Activated CD4-positive, alpha-beta T cell treated with anti-CD3 and anti-CD28 coated beads, Interleukin-2, amount 10 ng/mL, durations not matched to agents 24 days and 14 days (primary cell): ENCODE results near the gene STT3B. TPM values are rescaled to one million over a fixed set of nuclear protein-coding genes. Genes with fewer than 3 reads are reported as not detected.
A peak's percentile ranks its signal among the peaks of the same experiment; 100 is the strongest.

ENCODE experiments used
- DNase-seq: peaks from one replicate; pipeline ENCODE4 v3.0.0; 2022
- H3K27ac Mint-ChIP-seq: one replicate; pipeline ENCODE4 v1.8.0; 2022; ENCODE audit warnings: mild to moderate bottlenecking, mixed read lengths
- H3K27me3 Mint-ChIP-seq: one replicate; pipeline ENCODE4 v1.8.0; 2022; ENCODE audit warnings: mixed read lengths
- H3K36me3 Mint-ChIP-seq: one replicate; pipeline ENCODE4 v1.8.0; 2022; ENCODE audit warnings: low read depth, mild to moderate bottlenecking, mixed read lengths
- H3K4me1 Mint-ChIP-seq: one replicate; pipeline ENCODE4 v1.8.0; 2021; ENCODE audit warnings: mixed read lengths
- H3K4me3 Mint-ChIP-seq: one replicate; pipeline ENCODE4 v1.8.0; 2022; ENCODE audit warnings: mild to moderate bottlenecking, moderate library complexity, mixed read lengths
- H3K9me3 Mint-ChIP-seq: one replicate; pipeline ENCODE4 v1.8.0; 2021; ENCODE audit warnings: mixed read lengths
- intact Hi-C: fragments of 100-400 bp; cut with micrococcal nuclease; formaldehyde crosslinking; loops from one replicate; pipeline ENCODE4 v1.15.1; 2023
- total RNA-seq: library from RNA; stranded (reverse); gene quantifications from 2 replicates; pipeline ENCODE4 v1.2.3, GENCODE V29; 2022

The STT3B gene
- total RNA-seq, 1 donor from 2014 or later: 120 TPM

DNA sequence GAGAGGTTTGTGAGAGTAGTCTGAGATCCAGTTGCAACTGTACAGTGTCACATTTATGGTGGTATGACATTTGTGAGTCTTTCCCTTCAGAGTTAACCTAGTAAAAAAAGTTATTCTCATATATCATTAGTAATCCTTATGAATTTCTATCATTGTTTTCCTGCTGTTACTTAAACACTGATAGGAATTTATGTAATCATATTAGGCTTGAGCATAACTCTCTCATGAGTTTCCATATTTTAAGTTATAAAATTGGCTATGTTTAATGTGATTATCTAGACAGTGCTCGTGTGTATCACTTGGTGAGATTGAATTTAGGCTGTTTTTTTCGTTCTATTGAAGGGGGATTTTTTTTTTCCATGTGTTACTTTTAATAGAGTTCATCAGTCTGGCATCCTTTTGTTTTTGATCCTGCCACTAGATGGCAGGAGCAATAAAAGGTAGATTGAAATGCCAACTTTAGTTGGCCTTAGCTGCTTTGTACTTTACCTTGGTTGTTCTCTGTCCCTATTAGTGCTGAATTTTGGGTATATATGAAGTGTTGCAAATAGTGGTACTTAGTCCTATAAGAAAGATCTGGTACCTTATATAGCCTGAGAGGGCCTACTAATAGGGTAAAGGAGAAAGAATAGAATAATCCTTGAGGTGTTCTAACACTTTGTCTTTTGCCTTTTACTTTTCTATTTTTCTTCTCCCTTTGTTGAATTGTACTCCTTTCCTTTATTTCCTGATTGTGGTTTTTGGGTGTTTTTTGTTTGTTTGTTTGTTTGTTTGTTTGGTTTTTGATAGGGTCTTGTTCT, 17.9 kb downstream of the STT3B start:
- intact Hi-C loops: loop anchor here (2.0 to 5.0 kb wide), 2 partner anchors 147 to 218 kb away; no protein-coding TSS in a partner anchor
- Mint-ChIP-seq H3K27me3 (no peaks in the 10 kb centered on the region), H3K36me3 (peaks cover 20% of the 10 kb centered on the region), H3K9me3 (peaks cover 3% of the 10 kb centered on the region), H3K4me3 (no peak overlapping the region), H3K27ac (peak overlapping the region; percentile 10), H3K4me1 (peaks cover 61% of the 10 kb centered on the region)
- DNase-seq: peak; percentile 73

DNA sequence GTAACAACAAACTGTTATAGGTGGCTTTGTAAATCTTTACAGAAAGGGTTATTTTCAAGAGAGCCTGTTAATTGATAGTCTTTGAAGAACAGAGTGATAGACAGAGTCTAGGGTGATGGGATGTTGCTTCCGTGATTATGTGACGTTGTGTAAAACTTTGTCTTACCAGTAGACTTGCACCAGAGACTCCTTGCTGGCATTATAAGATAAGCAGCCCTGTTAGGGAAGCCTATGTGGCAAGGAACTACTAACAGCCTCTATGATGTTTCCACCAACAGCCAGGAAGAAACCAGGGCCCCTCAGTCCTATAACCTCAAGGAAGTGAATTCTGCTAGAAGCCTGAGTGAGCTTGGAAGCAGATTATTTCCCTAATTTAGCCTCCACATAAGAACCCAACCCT, 18.9 kb downstream of the STT3B start:
- Mint-ChIP-seq H3K27ac (no peak overlapping the region), H3K27me3 (no peaks in the 10 kb centered on the region), H3K9me3 (peaks cover 4% of the 10 kb centered on the region), H3K36me3 (peaks cover 28% of the 10 kb centered on the region), H3K4me3 (no peak overlapping the region), H3K4me1 (peaks cover 58% of the 10 kb centered on the region)
- DNase-seq: no peak
- intact Hi-C loops: loop anchor here (2.0 to 5.0 kb wide), 2 partner anchors 146 to 217 kb away; no protein-coding TSS in a partner anchor

DNA sequence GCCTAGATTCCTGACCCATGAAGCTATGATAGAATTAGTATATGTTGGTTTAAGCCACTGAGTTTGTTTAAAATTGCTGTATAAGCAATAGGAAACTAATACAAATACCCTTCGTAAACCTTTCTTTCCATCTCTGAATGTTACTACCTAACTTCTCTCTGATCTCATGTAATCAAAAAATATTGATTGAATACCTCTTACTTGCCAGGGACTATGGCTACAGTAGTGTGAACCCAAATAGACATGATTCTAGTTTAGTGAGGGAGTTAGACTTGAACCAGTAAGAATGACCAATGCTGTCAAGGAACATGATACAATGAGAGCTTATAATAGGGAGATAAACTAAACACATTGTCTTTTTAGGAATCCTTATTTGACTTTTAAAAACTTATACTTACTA, 19.4 kb downstream of the STT3B start:
- no peak for DNase-seq
- peaks cover 7% of the 10 kb centered on the region for H3K9me3 Mint-ChIP-seq
- H3K27me3 Mint-ChIP-seq: no peaks in the 10 kb centered on the region
- intact Hi-C loops: loop anchor here (5.0 kb wide), 1 partner anchor 145 kb away; no protein-coding TSS in a partner anchor
- H3K4me3 Mint-ChIP-seq: no peak overlapping the region
- H3K4me1 Mint-ChIP-seq: peaks cover 57% of the 10 kb centered on the region
- no peak overlapping the region for H3K27ac Mint-ChIP-seq
- peaks cover 30% of the 10 kb centered on the region for H3K36me3 Mint-ChIP-seq

DNA sequence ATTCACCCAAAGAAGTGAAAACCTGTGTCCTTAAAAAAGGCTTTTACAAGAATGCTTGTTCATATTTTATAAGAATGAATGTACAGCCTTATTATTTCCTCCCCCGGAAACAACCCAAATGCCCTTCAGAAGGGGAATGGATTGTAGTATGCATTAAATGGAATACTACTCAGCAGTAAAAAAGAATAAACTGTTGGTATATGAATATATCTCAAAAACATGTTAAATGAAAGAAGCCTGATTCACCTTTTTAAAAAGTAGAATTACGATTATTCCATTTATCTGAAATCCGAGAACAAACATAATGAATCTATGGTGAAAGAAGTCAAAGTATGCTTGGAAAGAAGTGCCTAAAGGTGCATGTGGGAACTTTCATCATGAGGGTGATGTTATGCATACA, 20.5 kb downstream of the STT3B start:
- intact Hi-C loops: loop anchor here (5.0 kb wide), 1 partner anchor 144 kb away; no protein-coding TSS in a partner anchor
- peaks cover 36% of the 10 kb centered on the region for H3K36me3 Mint-ChIP-seq
- H3K4me3 Mint-ChIP-seq: no peak overlapping the region
- peaks cover 10% of the 10 kb centered on the region for H3K9me3 Mint-ChIP-seq
- DNase-seq: no peak
- no peaks in the 10 kb centered on the region for H3K27me3 Mint-ChIP-seq
- H3K4me1 Mint-ChIP-seq: peaks cover 48% of the 10 kb centered on the region
- no peak overlapping the region for H3K27ac Mint-ChIP-seq

DNA sequence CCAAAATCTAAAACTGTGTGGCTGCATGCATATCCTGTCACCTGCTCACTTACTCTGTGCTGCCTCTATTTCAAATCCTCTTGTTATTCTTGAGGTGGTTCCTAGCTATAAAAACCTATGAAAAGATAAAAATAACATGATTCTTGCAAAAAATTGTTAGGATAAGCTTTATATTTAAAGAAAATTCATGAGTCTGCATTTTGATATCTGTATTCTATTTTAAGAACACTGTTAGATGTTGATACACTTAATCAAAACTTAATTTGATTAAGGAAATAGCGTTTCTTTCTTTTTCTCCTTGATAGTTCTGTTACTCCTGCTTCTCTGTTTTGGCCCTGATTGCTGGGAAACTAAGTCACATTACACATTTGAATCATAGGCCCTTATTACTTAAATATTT, 22.5 kb downstream of the STT3B start:
- Mint-ChIP-seq H3K4me1 (peaks cover 61% of the 10 kb centered on the region), H3K36me3 (peaks cover 48% of the 10 kb centered on the region), H3K9me3 (peaks cover 13% of the 10 kb centered on the region), H3K27ac (no peak overlapping the region), H3K27me3 (no peaks in the 10 kb centered on the region), H3K4me3 (no peak overlapping the region)
- DNase-seq: no peak
- intact Hi-C loops: no loop called here

DNA sequence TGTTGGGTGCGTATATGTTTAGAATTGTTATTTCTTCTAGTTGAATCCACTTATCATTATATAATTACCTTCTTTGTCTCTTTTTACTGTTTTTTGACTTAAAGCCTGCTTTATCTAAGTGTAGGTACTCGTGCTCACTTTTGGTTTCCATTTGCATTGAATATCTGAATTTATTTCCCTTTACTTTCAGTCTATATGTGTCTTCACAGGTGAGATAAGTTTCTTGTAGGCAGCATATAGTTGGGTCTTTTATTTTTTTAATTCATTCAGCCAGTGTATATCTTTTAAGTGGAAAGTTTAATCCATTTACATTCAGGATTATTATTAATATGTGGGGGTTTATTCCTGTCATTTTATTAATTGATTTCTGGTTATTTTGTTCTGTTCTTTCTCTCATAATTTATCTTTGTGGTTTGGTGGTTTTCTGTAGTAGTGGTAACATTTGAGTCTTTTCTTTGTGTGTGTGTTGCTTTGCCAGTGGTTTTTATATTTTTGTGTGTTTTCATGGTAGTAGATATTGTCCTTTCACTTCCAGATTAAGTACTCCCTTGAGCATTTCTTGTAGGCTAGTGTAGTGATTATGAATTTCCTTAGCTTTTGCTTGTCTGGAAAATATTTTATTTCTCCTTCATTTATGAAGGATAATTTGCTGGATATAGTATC, 27.3 kb downstream of the STT3B start:
- intact Hi-C loops: no loop called here
- peak overlapping the region; percentile 14 for H3K4me3 Mint-ChIP-seq
- peaks cover 43% of the 10 kb centered on the region for H3K36me3 Mint-ChIP-seq

DNA sequence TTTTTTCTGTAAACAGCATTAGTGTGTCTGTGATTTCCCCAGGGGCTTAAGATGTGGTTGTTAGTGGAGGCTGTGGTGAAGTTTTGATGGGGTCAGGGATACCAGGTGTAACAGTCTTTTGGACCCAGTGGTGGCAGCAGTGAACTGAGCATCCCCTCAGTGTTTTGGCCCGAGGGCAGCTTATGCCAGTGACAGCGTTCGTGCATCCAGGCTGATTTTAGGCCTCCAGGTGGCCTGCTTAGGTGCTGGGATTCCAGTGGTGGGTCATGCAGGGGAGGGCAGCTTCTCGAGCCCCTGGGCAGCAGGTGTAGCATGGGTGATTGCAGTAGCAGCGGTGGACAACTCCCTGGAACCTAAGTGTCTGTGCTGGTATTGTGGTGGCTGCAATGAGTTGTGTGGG, 29.2 kb downstream of the STT3B start:
- Mint-ChIP-seq H3K27me3 (no peaks in the 10 kb centered on the region), H3K36me3 (peaks cover 36% of the 10 kb centered on the region), H3K4me1 (peaks cover 60% of the 10 kb centered on the region), H3K9me3 (peaks cover 11% of the 10 kb centered on the region), H3K27ac (peak overlapping the region; percentile 59), H3K4me3 (peak overlapping the region; percentile 38)
- no peak for DNase-seq
- intact Hi-C loops: no loop called here

More for the DNA sequence above, 27.3 kb downstream of the STT3B start:
- Mint-ChIP-seq H3K27me3 (no peaks in the 10 kb centered on the region), H3K4me1 (peaks cover 57% of the 10 kb centered on the region), H3K9me3 (peaks cover 14% of the 10 kb centered on the region), H3K27ac (peak overlapping the region; percentile 69)
- DNase-seq: no peak

DNA sequence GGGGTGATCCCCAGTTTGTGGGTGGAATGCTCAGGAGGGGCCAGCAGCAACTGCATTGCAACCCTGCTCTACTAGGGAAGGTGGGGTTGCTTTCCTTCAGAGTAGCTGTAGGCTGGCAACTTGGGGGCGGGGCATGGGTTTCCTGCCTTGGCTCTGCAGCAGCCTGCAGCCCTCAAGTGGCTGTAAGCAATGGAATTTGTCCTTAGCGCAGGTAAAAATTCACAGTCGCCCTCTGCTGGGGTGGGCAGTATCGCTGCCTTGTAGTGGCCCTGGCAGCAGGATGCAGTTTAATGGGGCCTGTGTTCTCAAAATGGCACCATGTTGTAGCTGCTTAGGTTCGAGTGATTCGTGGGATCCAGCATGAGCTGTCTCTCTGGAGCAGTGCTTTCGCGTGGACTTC, 29.8 kb downstream of the STT3B start:
- intact Hi-C loops: no loop called here
- H3K27ac Mint-ChIP-seq: no peak overlapping the region
- peaks cover 11% of the 10 kb centered on the region for H3K9me3 Mint-ChIP-seq
- H3K36me3 Mint-ChIP-seq: peaks cover 32% of the 10 kb centered on the region
- peak overlapping the region; percentile 4 for H3K4me3 Mint-ChIP-seq
- DNase-seq: peak; percentile 71
- H3K27me3 Mint-ChIP-seq: no peaks in the 10 kb centered on the region
- H3K4me1 Mint-ChIP-seq: peaks cover 64% of the 10 kb centered on the region

DNA sequence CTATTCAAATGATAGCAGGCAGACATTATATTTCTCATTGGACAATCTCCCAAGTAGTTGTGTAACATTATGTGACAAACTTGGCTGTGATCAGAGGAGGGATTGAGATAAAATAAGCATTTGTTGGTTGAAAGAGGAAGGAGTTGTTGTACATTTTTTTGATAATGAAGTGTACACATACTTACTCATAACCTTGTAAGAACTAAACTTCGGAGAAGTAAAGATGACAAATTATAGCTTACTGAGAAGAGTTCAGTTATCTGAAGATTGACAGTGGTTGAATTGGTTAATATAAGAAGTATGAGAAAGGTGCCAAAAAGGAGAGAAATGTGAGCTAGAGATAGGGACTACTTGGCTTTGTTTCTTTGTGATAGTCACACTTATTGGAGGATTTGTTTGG, 32.6 kb downstream of the STT3B start:
- Mint-ChIP-seq H3K27ac (no peak overlapping the region), H3K4me1 (peaks cover 59% of the 10 kb centered on the region), H3K36me3 (peaks cover 21% of the 10 kb centered on the region), H3K9me3 (peaks cover 4% of the 10 kb centered on the region), H3K27me3 (no peaks in the 10 kb centered on the region), H3K4me3 (no peak overlapping the region)
- intact Hi-C loops: no loop called here
- no peak for DNase-seq

DNA sequence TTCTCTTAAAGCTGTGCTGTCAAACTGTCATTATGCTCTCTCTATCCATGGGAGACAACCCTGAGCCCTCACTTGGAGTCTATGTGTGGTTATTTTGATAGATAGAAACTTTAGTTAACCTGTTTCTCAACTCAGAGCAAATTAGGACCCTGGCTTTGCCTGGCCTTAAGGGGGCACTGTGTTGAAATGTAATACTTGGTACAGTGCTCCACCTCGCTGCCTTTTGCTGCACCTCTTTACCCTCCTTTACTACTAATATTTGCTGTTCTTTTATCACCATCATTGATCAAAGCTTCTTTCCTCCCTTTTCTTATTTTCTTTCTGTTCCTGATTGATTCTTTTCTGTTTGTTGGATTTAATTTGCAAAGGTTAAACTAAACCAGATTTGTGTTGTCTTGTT, 34.3 kb downstream of the STT3B start:
- no peaks in the 10 kb centered on the region for H3K27me3 Mint-ChIP-seq
- intact Hi-C loops: no loop called here
- H3K4me1 Mint-ChIP-seq: peaks cover 56% of the 10 kb centered on the region
- peaks cover 14% of the 10 kb centered on the region for H3K36me3 Mint-ChIP-seq
- no peaks in the 10 kb centered on the region for H3K9me3 Mint-ChIP-seq
- H3K4me3 Mint-ChIP-seq: no peak overlapping the region
- no peak overlapping the region for H3K27ac Mint-ChIP-seq
- DNase-seq: peak; percentile 62

DNA sequence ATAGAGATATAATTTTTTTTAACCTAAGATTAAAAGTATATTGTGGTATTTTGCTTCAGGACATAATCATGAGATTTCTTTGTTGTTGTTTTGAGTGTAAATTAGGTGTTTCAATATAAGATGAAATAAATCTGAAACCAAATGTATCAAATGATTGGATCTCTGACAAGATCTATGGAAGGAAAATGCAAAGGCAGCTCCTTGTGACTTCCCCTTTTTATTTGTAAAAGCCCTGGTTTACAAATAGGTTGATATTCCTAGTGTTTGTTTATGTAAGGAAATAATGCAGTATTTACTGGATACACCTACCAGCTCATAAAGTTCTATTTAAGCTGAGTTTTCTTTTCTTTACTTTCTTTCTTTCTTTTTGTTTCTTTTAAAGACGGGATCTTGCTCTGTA, 35.9 kb downstream of the STT3B start:
- Mint-ChIP-seq H3K36me3 (peaks cover 9% of the 10 kb centered on the region), H3K4me1 (peaks cover 45% of the 10 kb centered on the region), H3K4me3 (no peak overlapping the region), H3K9me3 (no peaks in the 10 kb centered on the region), H3K27ac (no peak overlapping the region), H3K27me3 (no peaks in the 10 kb centered on the region)
- intact Hi-C loops: no loop called here
- DNase-seq: no peak

DNA sequence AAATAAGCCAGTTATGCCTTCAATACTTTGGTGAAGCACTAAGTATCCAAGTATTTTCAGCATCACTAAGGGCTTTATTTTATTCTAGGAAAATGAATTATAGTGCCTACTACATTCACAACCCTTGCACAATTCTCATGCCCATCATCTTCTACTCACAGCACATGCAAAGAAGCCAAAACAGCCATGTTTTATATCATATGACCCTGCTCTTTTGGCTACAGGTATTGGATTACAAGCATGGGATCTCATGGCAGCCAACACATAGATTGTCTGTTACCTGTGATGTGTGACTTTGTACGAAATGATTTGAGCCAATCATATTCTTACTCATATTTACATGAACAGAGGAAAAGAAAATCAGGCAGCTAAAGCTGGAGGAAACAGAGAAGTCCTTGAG, 38.6 kb downstream of the STT3B start:
- DNase-seq: no peak
- H3K4me3 Mint-ChIP-seq: no peak overlapping the region
- peaks cover 7% of the 10 kb centered on the region for H3K36me3 Mint-ChIP-seq
- peaks cover 48% of the 10 kb centered on the region for H3K4me1 Mint-ChIP-seq
- no peak overlapping the region for H3K27ac Mint-ChIP-seq
- intact Hi-C loops: no loop called here
- no peaks in the 10 kb centered on the region for H3K27me3 Mint-ChIP-seq
- H3K9me3 Mint-ChIP-seq: no peaks in the 10 kb centered on the region

DNA sequence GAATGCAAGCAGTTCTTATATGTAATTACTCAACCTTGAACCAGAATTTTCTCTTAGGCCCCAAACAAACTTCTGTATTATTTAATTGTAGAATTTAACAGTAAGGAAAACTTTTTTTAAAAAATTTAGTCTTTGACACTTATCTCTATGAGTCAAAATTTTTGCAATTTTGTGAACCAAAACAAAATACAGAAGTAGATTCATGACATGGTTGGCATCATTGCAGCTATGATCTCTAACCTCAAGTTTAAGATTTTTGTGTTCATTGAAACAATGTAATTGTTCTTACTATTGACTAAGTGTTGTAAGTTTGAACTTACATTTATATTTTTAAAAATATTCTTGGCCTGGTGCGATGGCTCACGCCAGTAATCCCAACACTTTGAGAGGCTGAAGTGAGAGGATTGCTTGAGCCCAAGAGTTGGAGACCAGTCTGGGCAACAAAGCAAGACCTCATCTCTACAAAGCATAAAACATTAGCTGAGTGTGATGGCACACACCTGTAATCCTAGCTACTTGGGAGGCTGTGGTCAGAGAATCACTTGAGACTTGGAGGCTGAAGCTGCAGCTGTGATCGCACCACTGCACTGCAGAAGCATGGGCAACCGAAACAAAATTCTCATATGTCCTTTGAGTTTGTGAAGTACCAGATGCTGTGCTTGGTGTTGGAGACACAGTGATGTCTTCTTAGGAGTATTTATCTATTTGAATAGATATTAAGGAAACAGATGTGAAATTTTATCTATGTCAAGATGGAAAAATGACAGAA, 39.7 kb downstream of the STT3B start:
- no peak overlapping the region for H3K27ac Mint-ChIP-seq
- intact Hi-C loops: no loop called here

More for the DNA sequence above, 39.7 kb downstream of the STT3B start:
- Mint-ChIP-seq H3K4me1 (peaks cover 44% of the 10 kb centered on the region), H3K4me3 (no peak overlapping the region), H3K27me3 (no peaks in the 10 kb centered on the region), H3K9me3 (no peaks in the 10 kb centered on the region), H3K36me3 (peaks cover 12% of the 10 kb centered on the region)
- DNase-seq: no peak
